Transverse colon (tissue), 3 donors: ENCODE measurements around the gene SETD1B.

Source experiments
- CTCF ChIP-seq, 5 experiments: fragments of 200-600 bp in 3 of 5; fragments of 450-650 bp in 2 of 5; sonication (generic) in 3 of 5; IDR thresholded peaks; 1 replicate in 2 of 5; 2 replicates in 3 of 5; pipeline ENCODE4 v1.5.1; 2016 to 2017; ENCODE audit warnings: antibody characterized with exemption in 5 of 5, inconsistent platforms in 3 of 5, mild to moderate bottlenecking in 2 of 5, moderate library complexity in 1 of 5
- POLR2A ChIP-seq: fragments of 450-650 bp; IDR thresholded peaks from one replicate; pipeline ENCODE4 v1.6.1; 2016; ENCODE audit warnings: antibody characterized with exemption, mild to moderate bottlenecking, moderate library complexity

GRCh38 chr12:121858662-121859572, 55.1 kb downstream of the SETD1B start, which contains the start of gene HPD:
- no peak for TF ChIP-seq CTCF (IDR thresholded peaks at IDR 0.05)
- TF ChIP-seq POLR2A: no peak
